GM12878 (cell line): ENCODE measurements around the gene THBS1. TPM values are rescaled to one million over a fixed set of nuclear protein-coding genes. Genes with fewer than 3 reads are reported as not detected.

Experiments used
- ATAC-seq: fragments of 200-7000 bp; cut with Tn5 transposase; 3 replicates; pipeline ENCODE4 v1.9.1; 2020; ENCODE audit warnings: mild to moderate bottlenecking, moderate library complexity
- BruUV-seq: library from RNA; stranded (reverse); fragments of 400-500 nt; replicated peaks from 2 replicates; lab custom pipeline; 2021; lab: Mats Ljungman, UMichigan
- CTCF ChIA-PET: fragments of 300-600 bp; sonication (Branson Sonifier 250); formaldehyde crosslinking; extraction: SDS; loops from one replicate; lab custom pipeline; 2021; ENCODE audit warnings: inconsistent platforms; lab: Yijun Ruan, JAX
- POLR2A ChIA-PET: fragments of 350-600 bp; formaldehyde crosslinking; extraction: SDS; loops from one replicate; lab custom pipeline; 2021; ENCODE audit warnings: inconsistent platforms; lab: Charles Lee
- RAD21 ChIA-PET: fragments of 300-600 bp; sonication (Branson Sonifier 250); formaldehyde crosslinking; loops from one replicate; lab custom pipeline; 2023; ENCODE audit warnings: antibody characterized with exemption; ENCODE audit not compliant: unreplicated experiment; lab: Charles Lee
- SMC1A ChIA-PET: fragments of 300-600 bp; sonication (Branson Sonifier 250); formaldehyde crosslinking; loops from one replicate; lab custom pipeline; 2023; ENCODE audit not compliant: unreplicated experiment, uncharacterized antibody; lab: Charles Lee
- DNase-seq: peaks from one replicate; pipeline ENCODE4 v3.0.0-alpha.2; 2011; ENCODE audit warnings: low read depth, low spot score
- FAIRE-seq: peaks from 3 replicates; lab custom pipeline; 2011; peaks lifted over from hg19 to GRCh38; lab: Jason Lieb, UNC
- H2AFZ ChIP-seq: 2 replicates; pipeline ENCODE4 v1.6.0; 2011; ENCODE audit warnings: low read depth, low read length, control low read depth; ENCODE audit not compliant: control insufficient read depth
- H3K27ac ChIP-seq: 2 replicates; pipeline ENCODE4 v1.5.1; 2011; ENCODE audit warnings: control low read depth; ENCODE audit not compliant: control insufficient read depth, insufficient read depth
- H3K27me3 ChIP-seq, 2 experiments: replicated peaks in 1 of 2; 2 replicates each; pipeline versions ENCODE4 v1.6.0 to v1.6.1; 2011; ENCODE audit warnings: low read length in 1 of 2; ENCODE audit not compliant: control insufficient read depth in 2 of 2, insufficient read depth in 2 of 2
- H3K36me3 ChIP-seq, 2 experiments: 2 replicates each; pipeline ENCODE4 v1.5.1; 2011; ENCODE audit warnings: low read length in 1 of 2; ENCODE audit not compliant: control insufficient read depth in 2 of 2, insufficient read depth in 2 of 2
- H3K4me1 ChIP-seq: 2 replicates; pipeline ENCODE4 v1.6.1; 2011; ENCODE audit warnings: mild to moderate bottlenecking, low read length, moderate library complexity, mixed read lengths; ENCODE audit not compliant: control insufficient read depth, insufficient read depth
- H3K4me2 ChIP-seq: 2 replicates; pipeline ENCODE4 v1.6.0; 2011; ENCODE audit warnings: control low read depth; ENCODE audit not compliant: control insufficient read depth, insufficient read depth
- H3K4me3 ChIP-seq: fragments of 200-600 bp; sonication (generic); 2 replicates; pipeline ENCODE4 v1.5.1; 2016
- H3K79me2 ChIP-seq: 2 replicates; pipeline ENCODE4 v1.6.0; 2011; ENCODE audit warnings: low read length; ENCODE audit not compliant: control insufficient read depth, insufficient read depth
- H3K9ac ChIP-seq: 2 replicates; pipeline ENCODE4 v1.8.0; 2011; ENCODE audit warnings: low read length, control low read depth, mixed read lengths; ENCODE audit not compliant: control insufficient read depth, insufficient read depth
- H3K9me3 ChIP-seq: replicated peaks from 3 replicates; pipeline ENCODE4 v1.5.1; 2011; ENCODE audit warnings: mild to moderate bottlenecking, low read length; ENCODE audit not compliant: control insufficient read depth, insufficient read depth
- H4K20me1 ChIP-seq: 2 replicates; pipeline ENCODE4 v1.6.0; 2011; ENCODE audit not compliant: control insufficient read depth, insufficient read depth
- CHD1 ChIP-seq: IDR thresholded peaks from 2 replicates; pipeline ENCODE4 v1.6.1; 2012; ENCODE audit warnings: low read depth, low read length, improper control_type of control experiment
- CHD2 ChIP-seq: IDR thresholded peaks from 2 replicates; pipeline ENCODE4 v1.6.1; 2011; ENCODE audit warnings: low read depth, low read length, improper control_type of control experiment, borderline replicate concordance
- HCFC1 ChIP-seq: fragments of 150-350 bp; IDR thresholded peaks from 2 replicates; pipeline ENCODE4 v1.6.1; 2014; ENCODE audit warnings: low read length
- IRF4 ChIP-seq: IDR thresholded peaks from 2 replicates; pipeline ENCODE4 v1.6.1; 2011; ENCODE audit warnings: low read depth, low read length
- TAF1 ChIP-seq: IDR thresholded peaks from 2 replicates; pipeline ENCODE4 v1.6.1; 2011; ENCODE audit warnings: mild to moderate bottlenecking, low read depth, low read length, borderline replicate concordance
- YBX1 ChIP-seq: fragments of 450-650 bp; IDR thresholded peaks from 2 replicates; pipeline ENCODE4 v1.6.1; 2016; ENCODE audit warnings: antibody characterized with exemption
- ZNF622 ChIP-seq: fragments of 450-650 bp; IDR thresholded peaks from 2 replicates; pipeline ENCODE4 v1.6.1; 2017; ENCODE audit warnings: mild to moderate bottlenecking, inconsistent platforms
- WGBS: methylation state at CpG from one replicate; pipeline ENCODE4 v1.1.6; 2016; ENCODE audit warnings: low lambda C conversion rate; ENCODE audit not compliant: insufficient replicate concordance, insufficient coverage; ENCODE audit errors: missing lambda C conversion rate; 5-methylcytosine and 5-hydroxymethylcytosine counted together
- in situ Hi-C: fragments of 300-500 bp; cut with MboI; formaldehyde crosslinking; loops from 9 replicates; pipeline ENCODE4 v1.14.3; 2018; ENCODE audit warnings: mixed read lengths
- intact Hi-C: fragments of 100-400 bp; cut with micrococcal nuclease; formaldehyde crosslinking; loops from one replicate; pipeline ENCODE4 v1.14.2; 2022; ENCODE audit not compliant: unreplicated experiment
- polyA plus RNA-seq, 11 experiments: library from polyadenylated mRNA; depleted of rRNA in 4 of 11; unstranded in 6 of 11; stranded (reverse) in 5 of 11; fragments of >200 nt; fragmentation: Nextera tagmentation in 4 of 11; fragmentation: Illumina TruSeq in 1 of 11; extraction: Ambion mirVana in 4 of 11; extraction: Trizol in 1 of 11; gene quantifications; 1 replicate in 1 of 11; 2 replicates in 10 of 11; pipeline versions ENCODE4 v1.2.1 to v1.2.3, GENCODE V29; 2011 to 2016; ENCODE audit warnings: inconsistent platforms in 2 of 11, missing spikeins in 2 of 11, low read depth in 1 of 11
- total RNA-seq, 4 experiments: library from RNA; depleted of rRNA in 3 of 4; stranded (reverse); fragments of >200 nt in 3 of 4; fragmentation: Illumina TruSeq in 1 of 4; extraction: Trizol in 1 of 4; gene quantifications; 2 replicates each; pipeline versions ENCODE4 v1.2.1 to v1.2.3, GENCODE V29; 2013 to 2021
- TF ChIP-seq, protein P1 (sequence below): fragments of 450-650 bp; conservative IDR thresholded peaks from 2 replicates; pipeline ENCODE4 v1.6.1; 2017; ENCODE audit warnings: mild to moderate bottlenecking, moderate library complexity
- TF ChIP-seq, protein P2 (sequence below): IDR thresholded peaks from 2 replicates; pipeline ENCODE4 v1.6.1; 2011; ENCODE audit warnings: borderline replicate concordance, low read depth, mild to moderate bottlenecking, moderate library complexity, mixed read lengths, low read length; ENCODE audit not compliant: insufficient read depth; ENCODE audit errors: extremely low read length

THBS1 gene
- total and polyA plus RNA-seq, 10 of the 15 experiments (the other 5 are each of a cell fraction or from before 2014, with no cell fraction given) = under 0.01 to 1.5 (median 0.23) TPM; not detected in 3

DNA sequence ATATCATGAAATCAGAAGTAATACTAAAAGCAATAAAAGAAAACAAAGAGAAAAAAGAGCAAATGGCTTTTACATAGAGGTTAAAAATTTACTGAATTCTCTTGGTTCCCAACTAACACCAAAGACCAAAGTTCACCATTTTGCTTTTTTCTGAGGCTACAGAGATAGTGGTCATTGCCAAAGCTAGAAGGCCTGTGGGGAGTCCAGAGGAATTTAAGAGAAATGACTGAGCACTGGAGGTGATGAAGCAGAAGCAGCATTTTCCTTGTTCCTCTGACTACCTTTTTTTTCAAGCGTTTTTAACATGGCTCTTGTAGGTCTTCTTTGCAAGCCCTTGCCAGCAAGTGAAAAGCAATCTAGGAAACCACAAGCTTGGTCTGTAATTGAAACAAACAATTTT, 58.2 kb downstream of the THBS1 start:
- H2AFZ ChIP-seq = no peak overlapping the region
- in situ Hi-C loops = no loop called here
- no peaks in the 10 kb centered on the region for H3K9me3 ChIP-seq
- intact Hi-C loops = no loop called here
- SMC1A ChIA-PET = interaction anchor here (0.7 to 1.1 kb wide), 2 partner anchors 10 to 273 kb away, joined by 3 read pairs; no protein-coding TSS in a partner anchor
- no peak overlapping the region for H3K9ac ChIP-seq
- no peaks in the 10 kb centered on the region for H4K20me1 ChIP-seq
- ATAC-seq = no peak
- FAIRE-seq = no peak
- no peak overlapping the region for H3K27ac ChIP-seq
- CTCF ChIA-PET = no interaction called here
- H3K27me3 ChIP-seq = no peaks in the 10 kb centered on the region
- no peak overlapping the region for H3K4me3 ChIP-seq
- TF ChIP-seq ZNF622 = no peak
- TF ChIP-seq YBX1 = no peak
- TF ChIP-seq TAF1 = no peak
- no peak for TF ChIP-seq IRF4
- no peak for TF ChIP-seq HCFC1
- no peak for TF ChIP-seq CHD2
- TF ChIP-seq CHD1 = no peak
- TF ChIP-seq, protein P1, sequence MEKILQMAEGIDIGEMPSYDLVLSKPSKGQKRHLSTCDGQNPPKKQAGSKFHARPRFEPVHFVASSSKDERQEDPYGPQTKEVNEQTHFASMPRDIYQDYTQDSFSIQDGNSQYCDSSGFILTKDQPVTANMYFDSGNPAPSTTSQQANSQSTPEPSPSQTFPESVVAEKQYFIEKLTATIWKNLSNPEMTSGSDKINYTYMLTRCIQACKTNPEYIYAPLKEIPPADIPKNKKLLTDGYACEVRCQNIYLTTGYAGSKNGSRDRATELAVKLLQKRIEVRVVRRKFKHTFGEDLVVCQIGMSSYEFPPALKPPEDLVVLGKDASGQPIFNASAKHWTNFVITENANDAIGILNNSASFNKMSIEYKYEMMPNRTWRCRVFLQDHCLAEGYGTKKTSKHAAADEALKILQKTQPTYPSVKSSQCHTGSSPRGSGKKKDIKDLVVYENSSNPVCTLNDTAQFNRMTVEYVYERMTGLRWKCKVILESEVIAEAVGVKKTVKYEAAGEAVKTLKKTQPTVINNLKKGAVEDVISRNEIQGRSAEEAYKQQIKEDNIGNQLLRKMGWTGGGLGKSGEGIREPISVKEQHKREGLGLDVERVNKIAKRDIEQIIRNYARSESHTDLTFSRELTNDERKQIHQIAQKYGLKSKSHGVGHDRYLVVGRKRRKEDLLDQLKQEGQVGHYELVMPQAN = no peak
- TF ChIP-seq, protein P2, sequence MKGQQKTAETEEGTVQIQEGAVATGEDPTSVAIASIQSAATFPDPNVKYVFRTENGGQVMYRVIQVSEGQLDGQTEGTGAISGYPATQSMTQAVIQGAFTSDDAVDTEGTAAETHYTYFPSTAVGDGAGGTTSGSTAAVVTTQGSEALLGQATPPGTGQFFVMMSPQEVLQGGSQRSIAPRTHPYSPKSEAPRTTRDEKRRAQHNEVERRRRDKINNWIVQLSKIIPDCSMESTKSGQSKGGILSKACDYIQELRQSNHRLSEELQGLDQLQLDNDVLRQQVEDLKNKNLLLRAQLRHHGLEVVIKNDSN = no peak
- WGBS = 86% methylated on average over 1 of the region's 1 CpG
- no peak for DNase-seq
- no TSS peak for BruUV-seq
- no peak overlapping the region for H3K4me2 ChIP-seq
- no peaks in the 10 kb centered on the region for H3K36me3 ChIP-seq
- H3K4me1 ChIP-seq = no peaks in the 10 kb centered on the region
- no peaks in the 10 kb centered on the region for H3K79me2 ChIP-seq
- POLR2A ChIA-PET = no interaction called here
- RAD21 ChIA-PET = no interaction called here
